Measurements from ENCODE around the gene STK32A.
"Not testable (repeated sequence)": the region's sequence is repeated elsewhere in the genome, so short reads cannot be mapped to it uniquely, and the experiment has no call there.

DNA sequence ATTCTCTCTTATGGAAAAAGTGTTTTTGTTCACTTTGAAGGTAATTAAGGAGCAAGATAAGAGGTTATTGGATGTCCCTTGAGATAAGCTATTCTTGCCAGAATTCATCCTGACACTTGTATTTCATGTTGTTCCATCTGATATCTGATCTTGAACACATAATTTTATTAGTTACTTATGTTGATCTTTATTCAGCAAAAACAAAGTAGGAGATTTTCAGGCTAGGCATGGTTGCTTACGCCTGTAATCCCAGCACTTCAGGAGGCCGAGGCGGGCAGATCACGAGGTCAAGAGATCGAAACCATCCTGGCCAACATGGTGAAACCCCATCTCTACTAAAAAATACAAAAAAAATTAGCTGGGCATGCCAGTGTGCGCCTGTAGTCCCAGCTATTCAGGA lies 8.4 kb downstream of the STK32A start:
- not testable (repeated sequence) for TF ChIP-seq EZH2 (IDR thresholded peaks at IDR 0.05; ENCODE audit: borderline replicate concordance, low read length)
- TF ChIP-seq, protein P1, sequence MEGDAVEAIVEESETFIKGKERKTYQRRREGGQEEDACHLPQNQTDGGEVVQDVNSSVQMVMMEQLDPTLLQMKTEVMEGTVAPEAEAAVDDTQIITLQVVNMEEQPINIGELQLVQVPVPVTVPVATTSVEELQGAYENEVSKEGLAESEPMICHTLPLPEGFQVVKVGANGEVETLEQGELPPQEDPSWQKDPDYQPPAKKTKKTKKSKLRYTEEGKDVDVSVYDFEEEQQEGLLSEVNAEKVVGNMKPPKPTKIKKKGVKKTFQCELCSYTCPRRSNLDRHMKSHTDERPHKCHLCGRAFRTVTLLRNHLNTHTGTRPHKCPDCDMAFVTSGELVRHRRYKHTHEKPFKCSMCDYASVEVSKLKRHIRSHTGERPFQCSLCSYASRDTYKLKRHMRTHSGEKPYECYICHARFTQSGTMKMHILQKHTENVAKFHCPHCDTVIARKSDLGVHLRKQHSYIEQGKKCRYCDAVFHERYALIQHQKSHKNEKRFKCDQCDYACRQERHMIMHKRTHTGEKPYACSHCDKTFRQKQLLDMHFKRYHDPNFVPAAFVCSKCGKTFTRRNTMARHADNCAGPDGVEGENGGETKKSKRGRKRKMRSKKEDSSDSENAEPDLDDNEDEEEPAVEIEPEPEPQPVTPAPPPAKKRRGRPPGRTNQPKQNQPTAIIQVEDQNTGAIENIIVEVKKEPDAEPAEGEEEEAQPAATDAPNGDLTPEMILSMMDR (IDR thresholded peaks at IDR 0.05; ENCODE audit: low read length): not testable (repeated sequence)
